ENCODE data around the gene PCDHGC5. TPM values are rescaled to one million over a fixed set of nuclear protein-coding genes. Genes with fewer than 3 reads are reported as not detected.

The PCDHGC5 gene
- total RNA-seq, 1 experiment from 2014 or later, result 3.4 TPM

- no TSS peak for BruUV-seq (replicated peaks)
- peaks cover 43% of the 10 kb centered on the region for H3K36me3 ChIP-seq (ENCODE audit: insufficient read depth, low read length, poor library complexity, severe bottlenecking)
- CTCF ChIA-PET, result interaction anchor here (0.6 to 1.9 kb wide), 11 partner anchors 11 to 733 kb away, joined by 3 to 11 read pairs (median 4); partner anchors contain the start of genes PCDHB14, PCDHGA11 and PCDHGC3
- POLR2A ChIA-PET (ENCODE audit: low non-redundant PET), result interaction anchor here (1.0 kb wide), 1 partner anchor 11 kb away, joined by 3 read pairs; no protein-coding TSS in a partner anchor
- intact Hi-C loops (cut with micrococcal nuclease; ENCODE audit: unreplicated experiment), result loop anchor here (1.0 to 5.0 kb wide), 4 partner anchors 12 to 128 kb away; partner anchors contain the start of genes PCDHGB5 and PCDHGC3
- H3K27me3 ChIP-seq (replicated peaks; ENCODE audit: insufficient read depth, low read depth, low read length, poor library complexity), result no peaks in the 10 kb centered on the region
- peak overlapping the region; percentile 93 for H3K27ac ChIP-seq (ENCODE audit: low read depth, low read length, poor library complexity, severe bottlenecking)
- peak overlapping the region; percentile 27 for H3K4me3 ChIP-seq (ENCODE audit: low read depth, low read length, poor library complexity, severe bottlenecking)
- peak; percentile 99 for DNase-seq (ENCODE audit: low spot score)
- H3K9me3 ChIP-seq (ENCODE audit: low read depth, low read length, poor library complexity, severe bottlenecking), result no peaks in the 10 kb centered on the region
- TF ChIP-seq EZH2 (IDR thresholded peaks at IDR 0.05; ENCODE audit: borderline replicate concordance, low read depth, low read length, poor library complexity, severe bottlenecking), result no peak
- peak; percentile 100 for TF ChIP-seq CTCF (conservative IDR thresholded peaks at IDR 0.05; ENCODE audit: low read depth, low read length)
- peaks cover 72% of the 10 kb centered on the region for H3K4me1 ChIP-seq (ENCODE audit: insufficient read depth, low read length, poor library complexity, severe bottlenecking)
These were observed 36.0 kb downstream of the PCDHGC5 start for GRCh38 chr5:141524604-141525597.

GRCh38 chr5:141525653-141526052 lies 36.8 kb downstream of the PCDHGC5 start:
- no peak overlapping the region for H3K4me3 ChIP-seq (ENCODE audit: low read depth, low read length, poor library complexity, severe bottlenecking)
- no peak for DNase-seq (ENCODE audit: low spot score)
- no peaks in the 10 kb centered on the region for H3K27me3 ChIP-seq (replicated peaks; ENCODE audit: insufficient read depth, low read depth, low read length, poor library complexity)
- ChIA-PET POLR2A (ENCODE audit: low non-redundant PET) (no interaction called here), CTCF (interaction anchor here (1.5 to 1.9 kb wide), 2 partner anchors 12 to 31 kb away, joined by 7 to 11 read pairs; no protein-coding TSS in a partner anchor)
- intact Hi-C loops (cut with micrococcal nuclease; ENCODE audit: unreplicated experiment), result no loop called here
- no peaks in the 10 kb centered on the region for H3K9me3 ChIP-seq (ENCODE audit: low read depth, low read length, poor library complexity, severe bottlenecking)
- BruUV-seq (replicated peaks), result TSS peak; percentile 80
- peaks cover 72% of the 10 kb centered on the region for H3K4me1 ChIP-seq (ENCODE audit: insufficient read depth, low read length, poor library complexity, severe bottlenecking)
- H3K36me3 ChIP-seq (ENCODE audit: insufficient read depth, low read length, poor library complexity, severe bottlenecking), result peaks cover 40% of the 10 kb centered on the region
- peak overlapping the region; percentile 93 for H3K27ac ChIP-seq (ENCODE audit: low read depth, low read length, poor library complexity, severe bottlenecking)
- TF ChIP-seq EZH2 (IDR thresholded peaks at IDR 0.05; ENCODE audit: borderline replicate concordance, low read depth, low read length, poor library complexity, severe bottlenecking), result no peak
- no peak for TF ChIP-seq CTCF (conservative IDR thresholded peaks at IDR 0.05; ENCODE audit: low read depth, low read length)

GRCh38 chr5:141527426-141527825 lies 38.5 kb downstream of the PCDHGC5 start:
- ChIA-PET CTCF (no interaction called here), POLR2A (ENCODE audit: low non-redundant PET) (interaction anchor here (0.8 kb wide), 1 partner anchor 33 kb away, joined by 3 read pairs; no protein-coding TSS in a partner anchor)
- BruUV-seq (replicated peaks), result no TSS peak
- no peaks in the 10 kb centered on the region for H3K9me3 ChIP-seq (ENCODE audit: low read depth, low read length, poor library complexity, severe bottlenecking)
- intact Hi-C loops (cut with micrococcal nuclease; ENCODE audit: unreplicated experiment), result no loop called here
- peaks cover 54% of the 10 kb centered on the region for H3K4me1 ChIP-seq (ENCODE audit: insufficient read depth, low read length, poor library complexity, severe bottlenecking)
- H3K27me3 ChIP-seq (replicated peaks; ENCODE audit: insufficient read depth, low read depth, low read length, poor library complexity), result no peaks in the 10 kb centered on the region
- DNase-seq (ENCODE audit: low spot score), result no peak
- peaks cover 35% of the 10 kb centered on the region for H3K36me3 ChIP-seq (ENCODE audit: insufficient read depth, low read length, poor library complexity, severe bottlenecking)
- H3K4me3 ChIP-seq (ENCODE audit: low read depth, low read length, poor library complexity, severe bottlenecking), result no peak overlapping the region
- peak overlapping the region; percentile 93 for H3K27ac ChIP-seq (ENCODE audit: low read depth, low read length, poor library complexity, severe bottlenecking)
- TF ChIP-seq CTCF (conservative IDR thresholded peaks at IDR 0.05; ENCODE audit: low read depth, low read length) (no peak), EZH2 (IDR thresholded peaks at IDR 0.05; ENCODE audit: borderline replicate concordance, low read depth, low read length, poor library complexity, severe bottlenecking) (no peak)
